ENCODE results near the gene TNRC6B. TPM values are rescaled to one million over a fixed set of nuclear protein-coding genes. Genes with fewer than 3 reads are reported as not detected.

Gene TNRC6B
- total RNA-seq, 1 experiment from 2014 or later: 52.2 TPM

- no peak overlapping the region for H3K27ac ChIP-seq (ENCODE audit: low read depth, low read length, poor library complexity, severe bottlenecking)
- H3K36me3 ChIP-seq (ENCODE audit: insufficient read depth, low read length, poor library complexity, severe bottlenecking): no peaks in the 10 kb centered on the region
- H3K4me1 ChIP-seq (ENCODE audit: insufficient read depth, low read length, poor library complexity, severe bottlenecking): peaks cover 24% of the 10 kb centered on the region
- POLR2A ChIA-PET (ENCODE audit: low non-redundant PET): no interaction called here
- H3K27me3 ChIP-seq (replicated peaks; ENCODE audit: insufficient read depth, low read depth, low read length, poor library complexity): no peaks in the 10 kb centered on the region
- no peaks in the 10 kb centered on the region for H3K9me3 ChIP-seq (ENCODE audit: low read depth, low read length, poor library complexity, severe bottlenecking)
- no peak for DNase-seq (ENCODE audit: low spot score)
- intact Hi-C loops (cut with micrococcal nuclease; ENCODE audit: unreplicated experiment): no loop called here
- BruUV-seq (replicated peaks): no TSS peak
- no peak overlapping the region for H3K4me3 ChIP-seq (ENCODE audit: low read depth, low read length, poor library complexity, severe bottlenecking)
- no peak for TF ChIP-seq EZH2 (IDR thresholded peaks at IDR 0.05; ENCODE audit: borderline replicate concordance, low read depth, low read length, poor library complexity, severe bottlenecking)
- TF ChIP-seq, protein P1, sequence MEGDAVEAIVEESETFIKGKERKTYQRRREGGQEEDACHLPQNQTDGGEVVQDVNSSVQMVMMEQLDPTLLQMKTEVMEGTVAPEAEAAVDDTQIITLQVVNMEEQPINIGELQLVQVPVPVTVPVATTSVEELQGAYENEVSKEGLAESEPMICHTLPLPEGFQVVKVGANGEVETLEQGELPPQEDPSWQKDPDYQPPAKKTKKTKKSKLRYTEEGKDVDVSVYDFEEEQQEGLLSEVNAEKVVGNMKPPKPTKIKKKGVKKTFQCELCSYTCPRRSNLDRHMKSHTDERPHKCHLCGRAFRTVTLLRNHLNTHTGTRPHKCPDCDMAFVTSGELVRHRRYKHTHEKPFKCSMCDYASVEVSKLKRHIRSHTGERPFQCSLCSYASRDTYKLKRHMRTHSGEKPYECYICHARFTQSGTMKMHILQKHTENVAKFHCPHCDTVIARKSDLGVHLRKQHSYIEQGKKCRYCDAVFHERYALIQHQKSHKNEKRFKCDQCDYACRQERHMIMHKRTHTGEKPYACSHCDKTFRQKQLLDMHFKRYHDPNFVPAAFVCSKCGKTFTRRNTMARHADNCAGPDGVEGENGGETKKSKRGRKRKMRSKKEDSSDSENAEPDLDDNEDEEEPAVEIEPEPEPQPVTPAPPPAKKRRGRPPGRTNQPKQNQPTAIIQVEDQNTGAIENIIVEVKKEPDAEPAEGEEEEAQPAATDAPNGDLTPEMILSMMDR (conservative IDR thresholded peaks at IDR 0.05; ENCODE audit: low read depth, low read length): no peak
- CTCF ChIA-PET: no interaction called here
Measured at GRCh38 chr22:40231618-40232313, 54.0 kb downstream of the TNRC6B start.

DNA sequence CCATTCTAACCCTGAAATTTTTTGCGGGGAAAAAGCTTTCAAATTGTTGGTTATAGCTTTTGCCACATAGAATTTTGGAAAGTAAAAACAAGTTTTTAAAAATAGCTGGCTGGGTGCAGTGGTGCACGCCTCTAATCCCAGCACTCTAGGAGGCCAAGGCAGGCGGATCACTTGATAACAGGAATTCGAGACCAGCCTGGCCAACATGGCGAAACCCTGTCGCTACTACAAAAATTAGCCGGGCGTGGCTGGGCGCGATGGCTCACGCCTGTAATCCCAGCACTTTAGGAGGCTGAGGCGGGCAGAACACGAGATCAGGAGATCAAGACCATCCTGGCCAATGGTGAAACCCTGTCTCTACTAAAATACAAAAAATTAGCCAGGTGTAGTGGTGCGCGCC, 54.9 kb downstream of the TNRC6B start:
- Histone ChIP-seq H3K9me3 (ENCODE audit: low read depth, low read length, poor library complexity, severe bottlenecking) (no peaks in the 10 kb centered on the region), H3K4me1 (ENCODE audit: insufficient read depth, low read length, poor library complexity, severe bottlenecking) (peaks cover 26% of the 10 kb centered on the region), H3K27ac (ENCODE audit: low read depth, low read length, poor library complexity, severe bottlenecking) (no peak overlapping the region), H3K27me3 (replicated peaks; ENCODE audit: insufficient read depth, low read depth, low read length, poor library complexity) (no peaks in the 10 kb centered on the region), H3K36me3 (ENCODE audit: insufficient read depth, low read length, poor library complexity, severe bottlenecking) (no peaks in the 10 kb centered on the region), H3K4me3 (ENCODE audit: low read depth, low read length, poor library complexity, severe bottlenecking) (no peak overlapping the region)
- no peak for DNase-seq (ENCODE audit: low spot score)
- ChIA-PET CTCF (no interaction called here), POLR2A (ENCODE audit: low non-redundant PET) (no interaction called here)
- TF ChIP-seq, protein P1 (conservative IDR thresholded peaks at IDR 0.05; ENCODE audit: low read depth, low read length): no peak
- TF ChIP-seq EZH2 (IDR thresholded peaks at IDR 0.05; ENCODE audit: borderline replicate concordance, low read depth, low read length, poor library complexity, severe bottlenecking): no peak
- no TSS peak for BruUV-seq (replicated peaks)
- intact Hi-C loops (cut with micrococcal nuclease; ENCODE audit: unreplicated experiment): no loop called here

DNA sequence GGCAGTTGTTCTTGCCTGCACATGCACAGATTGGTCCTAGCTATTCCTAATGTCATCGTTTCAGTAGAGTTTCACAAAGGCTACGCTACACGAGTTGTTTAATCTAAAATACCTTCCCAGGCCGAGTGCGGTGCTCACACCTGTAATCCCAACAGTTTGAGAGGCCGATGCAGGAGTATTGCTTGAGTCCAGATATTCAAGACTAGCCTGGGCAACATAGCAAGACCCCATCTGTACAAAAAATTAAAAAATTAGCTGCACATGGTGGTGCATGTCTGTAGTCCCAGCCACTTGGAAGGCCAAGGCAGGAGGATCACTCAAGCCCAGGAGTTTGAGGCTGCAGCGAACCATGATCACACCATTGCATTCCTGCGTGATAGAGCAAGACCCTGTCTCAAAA, 56.2 kb downstream of the TNRC6B start:
- no peaks in the 10 kb centered on the region for H3K36me3 ChIP-seq (ENCODE audit: insufficient read depth, low read length, poor library complexity, severe bottlenecking)
- no peak overlapping the region for H3K4me3 ChIP-seq (ENCODE audit: low read depth, low read length, poor library complexity, severe bottlenecking)
- intact Hi-C loops (cut with micrococcal nuclease; ENCODE audit: unreplicated experiment): no loop called here
- ChIA-PET POLR2A (ENCODE audit: low non-redundant PET) (no interaction called here), CTCF (no interaction called here)
- TF ChIP-seq, protein P1 (conservative IDR thresholded peaks at IDR 0.05; ENCODE audit: low read depth, low read length): no peak
- TF ChIP-seq EZH2 (IDR thresholded peaks at IDR 0.05; ENCODE audit: borderline replicate concordance, low read depth, low read length, poor library complexity, severe bottlenecking): no peak
- no TSS peak for BruUV-seq (replicated peaks)
- H3K27ac ChIP-seq (ENCODE audit: low read depth, low read length, poor library complexity, severe bottlenecking): no peak overlapping the region
- no peaks in the 10 kb centered on the region for H3K9me3 ChIP-seq (ENCODE audit: low read depth, low read length, poor library complexity, severe bottlenecking)
- no peaks in the 10 kb centered on the region for H3K27me3 ChIP-seq (replicated peaks; ENCODE audit: insufficient read depth, low read depth, low read length, poor library complexity)
- no peak for DNase-seq (ENCODE audit: low spot score)
- H3K4me1 ChIP-seq (ENCODE audit: insufficient read depth, low read length, poor library complexity, severe bottlenecking): peaks cover 38% of the 10 kb centered on the region
